IPS DF 19.7 (cell line): ENCODE measurements around the gene TP53INP2.
A peak's percentile ranks its signal among the peaks of the same experiment; 100 is the strongest.
"Not testable (repeated sequence)": the region's sequence is repeated elsewhere in the genome, so short reads cannot be mapped to it uniquely, and the experiment has no call there.

Experiments used
- DNase-seq: peaks from one replicate; pipeline ENCODE4 v3.0.0-alpha.2; 2013; ENCODE audit warnings: low read depth, low spot score

The TP53INP2 gene

DNA sequence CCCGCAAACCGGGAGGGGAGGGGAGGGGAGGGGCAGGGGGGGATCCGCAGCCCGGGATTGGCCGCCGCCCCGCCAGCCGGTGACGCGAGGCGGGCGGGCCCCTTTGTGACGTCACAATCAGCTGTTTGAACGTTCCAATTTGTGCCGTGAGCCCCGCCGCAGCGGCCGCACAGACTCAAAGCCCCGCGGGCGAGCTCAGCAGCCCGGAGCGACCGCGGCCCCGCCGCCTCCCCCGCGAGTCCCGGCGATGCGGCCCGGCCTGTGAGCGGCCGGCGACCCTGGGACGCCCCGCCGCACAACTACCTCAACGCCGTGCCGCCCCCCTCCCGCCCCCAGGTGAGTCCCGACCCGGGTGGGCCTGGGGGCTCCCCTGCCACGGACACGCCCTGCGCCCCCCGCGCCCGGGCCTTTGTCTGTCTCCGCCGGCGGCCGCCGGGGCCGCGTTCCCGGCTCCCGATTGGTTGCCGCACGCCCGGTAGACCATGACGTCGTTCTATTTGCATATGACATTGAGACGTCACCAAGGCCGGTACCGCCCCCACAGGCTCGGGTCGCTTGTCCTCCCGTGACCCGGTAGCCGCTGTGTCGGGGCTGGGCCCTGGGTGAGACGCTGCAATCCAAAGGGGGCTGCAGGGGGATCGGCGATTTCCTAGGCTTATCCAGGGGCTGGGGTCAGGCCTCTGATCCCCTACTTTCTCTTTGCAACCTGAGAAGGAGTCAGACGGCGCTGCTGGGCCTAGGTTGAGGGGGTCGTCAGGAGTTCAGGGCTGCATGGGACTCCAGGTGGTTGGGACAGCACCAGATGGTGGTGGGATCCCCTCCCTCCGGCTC, at the start of gene TP53INP2:
TSS of gene TP53INP2 (plus strand) at position 168 of the 831 bp plus-strand sequence. CDS start 4,396 bp downstream, outside the sequence.
- DNase-seq = no peak

- not testable (repeated sequence) for DNase-seq
Observed at GRCh38 chr20:34658654-34659053, 45.5 kb upstream of the TP53INP2 start.

DNA sequence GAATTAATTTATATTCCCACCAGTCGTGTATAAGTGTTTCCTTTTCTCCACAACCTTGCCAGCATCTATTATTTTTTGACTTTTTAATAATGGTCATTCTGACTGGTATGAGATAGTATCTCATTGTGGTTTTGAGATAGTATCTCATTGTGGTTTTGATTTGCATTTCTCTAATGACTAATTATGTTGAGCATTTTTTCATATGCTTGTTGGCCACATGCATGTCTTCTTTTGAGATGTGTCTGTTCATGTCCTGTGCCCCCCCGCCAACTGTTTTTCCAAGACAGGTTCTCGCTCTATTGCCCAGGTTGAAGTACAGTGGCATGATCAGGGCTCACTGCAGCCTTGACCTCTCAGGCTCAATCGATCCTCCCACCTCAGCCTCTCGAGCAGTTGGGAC, 42.3 kb upstream of the TP53INP2 start:
- DNase-seq = not testable (repeated sequence)

- DNase-seq = no peak
Observed at GRCh38 chr20:34663213-34663943, 40.8 kb upstream of the TP53INP2 start.

DNA sequence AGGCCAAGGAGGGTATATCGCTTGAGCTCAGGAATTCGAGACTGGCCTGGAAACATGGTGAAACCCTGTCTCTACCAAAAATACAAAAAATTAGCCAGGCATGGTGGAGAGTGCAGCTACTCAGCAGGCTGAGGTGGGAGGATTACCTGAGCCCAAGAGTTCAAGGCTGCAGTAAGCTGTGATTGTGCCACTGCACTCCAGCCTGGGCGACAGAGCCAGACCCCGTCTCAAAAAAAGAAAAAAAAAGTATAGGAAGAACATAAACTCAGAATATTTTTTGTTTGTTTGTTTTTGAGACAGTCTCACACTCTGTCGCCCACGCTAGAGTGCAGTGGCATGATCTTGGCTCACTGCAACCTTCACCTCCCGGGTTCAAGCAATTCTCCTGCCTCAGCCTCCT, 39.4 kb upstream of the TP53INP2 start:
- DNase-seq = not testable (repeated sequence)

DNA sequence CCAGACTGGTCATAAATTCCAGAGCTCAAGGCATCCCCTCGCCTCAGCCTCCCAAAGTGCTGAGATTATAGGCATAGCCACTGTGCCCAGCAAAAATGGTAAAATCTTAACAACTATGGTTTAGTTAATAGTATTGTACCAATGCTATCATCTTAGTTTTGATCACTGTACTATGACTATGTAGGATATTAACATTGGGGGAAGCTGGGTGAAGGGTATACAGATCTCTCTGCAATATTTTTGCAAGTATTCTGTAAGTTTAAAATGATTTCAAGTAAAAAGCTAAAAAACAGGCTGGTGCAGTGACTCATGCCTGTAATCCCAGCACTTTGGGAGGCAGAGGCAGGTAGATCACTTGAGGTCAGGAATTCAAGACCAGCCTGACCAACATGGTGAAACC, 35.0 kb upstream of the TP53INP2 start:
- no peak for DNase-seq

DNA sequence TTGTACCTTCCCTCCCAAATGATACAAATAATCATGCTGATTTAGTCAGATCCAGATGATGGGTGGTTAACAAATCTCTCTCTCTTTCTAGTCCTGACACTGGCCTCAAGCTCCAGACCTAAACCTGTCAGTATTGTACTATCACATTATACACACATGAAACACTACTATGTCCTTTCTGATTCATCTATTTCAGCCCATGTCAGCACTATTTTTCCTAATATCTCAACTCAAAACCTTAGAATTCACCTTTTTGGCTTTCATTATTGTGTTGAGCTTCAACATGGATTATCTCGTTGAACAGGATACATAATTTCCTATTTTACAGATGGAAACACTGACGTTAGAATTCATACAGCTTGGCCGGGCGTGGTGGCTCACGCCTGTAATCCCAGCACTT, 30.7 kb upstream of the TP53INP2 start:
- DNase-seq = no peak

GRCh38 chr20:34675561-34675960, 28.6 kb upstream of the TP53INP2 start:
- no peak for DNase-seq

DNA sequence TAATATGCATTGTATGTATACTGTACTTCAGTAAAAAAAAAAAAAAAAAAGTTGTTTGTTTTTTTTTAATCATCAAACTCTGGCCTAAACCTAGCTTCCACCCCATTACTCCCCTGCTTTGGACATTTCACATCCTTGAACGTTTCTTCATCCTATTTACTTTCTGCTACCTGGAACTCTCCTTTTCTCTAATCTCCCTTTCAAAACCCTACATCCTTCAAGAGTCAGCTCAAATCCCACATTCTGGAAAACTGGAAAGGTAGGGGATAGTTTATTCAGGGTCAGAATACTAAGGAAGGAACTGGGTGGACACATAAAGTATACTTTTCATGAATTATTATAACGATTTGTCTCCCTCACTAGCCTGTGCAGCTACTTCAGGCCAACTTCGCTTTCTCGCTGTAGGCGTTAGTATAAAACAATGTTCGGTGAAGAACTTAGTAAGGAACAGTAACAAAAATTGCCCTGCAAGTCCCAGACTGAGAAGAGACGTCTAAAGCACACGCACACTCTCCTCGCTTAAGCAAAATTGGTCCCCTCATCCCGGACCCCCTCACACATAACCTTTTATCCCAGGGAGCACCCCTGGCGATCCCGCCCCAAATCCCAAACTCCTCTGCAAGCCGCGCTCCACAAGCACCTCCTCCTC, 28.0 kb upstream of the TP53INP2 start:
- DNase-seq = no peak

DNA sequence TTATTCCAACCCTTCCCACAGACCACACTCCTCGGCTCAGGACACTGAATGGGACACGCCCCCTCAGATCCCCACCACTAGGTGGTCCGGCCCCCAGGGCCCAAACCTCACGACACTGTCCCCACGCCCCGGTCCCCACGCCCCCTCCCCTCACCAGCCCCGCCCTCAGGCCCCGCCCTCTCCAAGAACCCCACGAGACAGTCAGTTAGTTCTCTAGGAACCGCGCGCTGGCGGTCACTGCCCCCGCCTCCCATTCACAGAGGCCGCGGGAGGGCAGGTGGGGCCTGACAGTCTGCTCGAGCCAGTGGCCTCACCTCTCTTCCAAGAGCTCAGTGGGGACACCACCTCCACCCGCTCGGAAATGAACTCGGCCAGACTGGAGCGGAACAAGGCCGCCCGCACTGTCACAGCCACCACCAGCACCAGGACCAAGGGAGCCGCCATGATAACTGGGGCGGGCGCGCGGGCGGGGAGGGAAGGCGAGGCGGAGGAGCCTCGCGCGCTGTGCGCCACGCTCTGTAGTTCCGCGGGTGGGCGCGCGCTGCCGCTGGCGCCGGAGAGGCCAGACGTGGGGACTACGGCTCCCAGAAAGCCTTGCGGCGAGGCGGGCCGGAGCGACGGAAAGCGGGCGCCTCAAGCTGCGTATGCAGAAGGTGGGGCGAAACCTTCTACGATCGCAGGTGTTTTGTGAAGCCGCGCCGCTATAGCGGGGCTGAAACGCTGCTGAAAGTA, 27.3 kb upstream of the TP53INP2 start, which contains the start of gene PIGU:
TSS of gene PIGU (minus strand) at position 451 of the 732 bp plus-strand sequence. CDS start at position 444, 7 bp downstream.
- DNase-seq = peak; percentile 78

DNA sequence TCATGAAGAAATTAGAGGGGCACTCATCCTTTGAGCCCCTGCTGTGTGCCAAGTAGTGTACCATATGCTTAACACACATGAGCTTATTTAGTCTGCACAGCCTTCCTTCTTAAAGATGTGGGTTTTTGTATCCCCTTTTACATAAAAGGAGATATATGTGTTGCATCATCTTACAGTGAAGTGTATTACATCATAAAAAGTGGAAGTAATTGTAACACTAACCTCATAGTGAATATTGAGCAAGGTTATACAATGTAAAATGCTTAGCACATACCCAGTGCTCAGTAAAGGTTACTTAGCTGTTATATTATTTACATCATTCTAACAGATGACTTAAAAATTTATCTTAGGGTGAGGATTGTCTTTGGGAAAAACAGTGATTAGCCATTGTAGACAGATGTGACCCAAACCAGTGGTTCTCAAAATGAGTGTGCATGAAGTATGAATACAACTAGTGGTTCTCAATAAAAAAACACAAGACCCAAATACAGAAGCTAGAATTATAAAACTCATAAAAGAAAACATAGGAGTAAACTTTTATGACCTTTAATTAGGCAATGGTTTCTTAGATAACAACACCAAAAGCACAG, 23.5 kb upstream of the TP53INP2 start:
- DNase-seq = no peak

GRCh38 chr20:34683667-34684066, 20.5 kb upstream of the TP53INP2 start:
- no peak for DNase-seq

DNA sequence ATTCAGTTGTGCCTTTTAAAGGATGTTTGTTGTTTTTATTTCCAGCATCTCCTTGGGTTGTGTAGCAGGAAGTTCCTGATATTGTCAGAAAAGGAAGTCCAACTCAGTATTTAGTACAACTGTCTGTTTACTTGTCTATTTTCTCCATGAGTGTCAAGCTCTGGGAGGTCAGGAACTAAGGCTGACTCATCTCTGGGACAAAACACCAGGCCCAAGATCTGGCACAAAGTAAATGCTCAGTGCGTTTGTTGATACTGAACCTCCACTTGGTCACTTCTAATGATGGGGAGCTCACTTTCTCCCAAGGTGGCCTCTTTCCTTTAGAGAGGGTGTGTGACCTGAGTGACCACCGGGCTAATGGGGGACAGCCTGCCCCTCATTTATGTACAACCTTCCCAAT, 14.7 kb upstream of the TP53INP2 start:
- no peak for DNase-seq

GRCh38 chr20:34691838-34692237, 12.3 kb upstream of the TP53INP2 start:
- DNase-seq = no peak

DNA sequence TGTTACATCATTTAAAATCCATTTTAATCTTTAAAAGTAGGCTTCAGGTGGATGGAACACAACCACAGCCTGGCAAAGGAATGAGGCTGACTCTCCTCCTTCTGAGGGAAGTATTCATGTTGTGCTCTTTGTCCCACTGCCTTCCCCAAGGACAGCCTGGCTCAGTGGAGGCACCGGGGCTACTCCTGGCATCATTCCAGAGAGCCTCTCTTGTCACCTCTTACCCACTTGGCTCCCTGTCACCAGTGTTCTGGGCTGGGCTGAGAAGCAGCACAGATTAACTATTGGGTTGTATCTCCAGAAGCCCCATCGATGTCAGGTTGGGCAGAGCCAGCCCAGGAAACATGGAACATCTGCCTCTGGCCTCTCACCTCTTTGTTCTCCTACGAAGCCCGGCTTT, 10.7 kb upstream of the TP53INP2 start:
- DNase-seq = no peak

DNA sequence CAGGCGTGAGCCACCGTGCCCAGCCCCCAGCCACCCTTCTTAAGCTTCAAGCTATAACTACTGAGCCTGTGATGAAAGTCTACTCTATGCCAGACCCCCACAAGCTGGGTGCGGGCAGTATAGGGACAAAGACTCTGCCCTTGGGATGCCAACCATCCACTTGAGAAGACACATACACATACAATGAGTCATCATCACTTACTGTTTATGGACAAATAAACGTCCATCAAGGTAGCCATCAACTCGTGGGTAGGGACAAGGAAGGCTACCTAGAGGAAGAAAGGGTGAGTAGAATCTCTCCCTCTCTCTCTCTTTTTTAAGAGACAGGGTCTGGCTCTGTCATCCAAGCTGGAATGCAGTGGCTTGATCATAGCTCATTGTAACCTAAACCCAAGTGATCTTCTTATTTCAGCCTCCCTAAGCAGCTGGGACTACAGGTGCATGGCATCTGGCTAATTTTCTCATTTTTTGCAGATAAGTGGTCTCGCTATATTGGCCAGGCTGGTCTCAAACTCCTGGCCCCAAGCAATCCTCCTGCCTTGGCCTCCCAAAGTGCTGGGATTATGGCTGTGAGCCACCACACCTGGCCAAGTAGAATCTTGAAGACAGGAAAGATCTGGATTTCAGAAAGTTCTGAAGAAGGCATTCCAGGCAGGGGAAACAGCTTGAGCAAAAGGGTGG, 2.6 kb upstream of the TP53INP2 start:
- no peak for DNase-seq

DNA sequence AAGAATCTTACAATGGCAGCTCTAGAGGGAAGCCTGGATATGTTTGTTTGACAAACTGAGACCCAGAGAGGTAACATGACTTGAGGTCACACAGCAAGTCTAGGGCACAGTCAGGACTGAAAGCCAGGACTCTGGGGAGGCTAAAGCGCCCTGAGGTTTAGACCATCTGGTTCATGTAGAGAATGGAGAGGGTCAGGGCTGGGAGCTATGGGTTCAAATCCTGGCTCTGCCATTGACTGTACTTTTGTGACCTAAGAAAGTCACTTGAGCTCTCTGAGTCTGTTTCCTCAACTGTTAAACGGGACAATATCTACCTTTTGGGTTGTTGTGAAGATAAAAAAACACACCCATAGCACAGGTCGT, 1.1 kb upstream of the TP53INP2 start:
- DNase-seq = no peak

DNA sequence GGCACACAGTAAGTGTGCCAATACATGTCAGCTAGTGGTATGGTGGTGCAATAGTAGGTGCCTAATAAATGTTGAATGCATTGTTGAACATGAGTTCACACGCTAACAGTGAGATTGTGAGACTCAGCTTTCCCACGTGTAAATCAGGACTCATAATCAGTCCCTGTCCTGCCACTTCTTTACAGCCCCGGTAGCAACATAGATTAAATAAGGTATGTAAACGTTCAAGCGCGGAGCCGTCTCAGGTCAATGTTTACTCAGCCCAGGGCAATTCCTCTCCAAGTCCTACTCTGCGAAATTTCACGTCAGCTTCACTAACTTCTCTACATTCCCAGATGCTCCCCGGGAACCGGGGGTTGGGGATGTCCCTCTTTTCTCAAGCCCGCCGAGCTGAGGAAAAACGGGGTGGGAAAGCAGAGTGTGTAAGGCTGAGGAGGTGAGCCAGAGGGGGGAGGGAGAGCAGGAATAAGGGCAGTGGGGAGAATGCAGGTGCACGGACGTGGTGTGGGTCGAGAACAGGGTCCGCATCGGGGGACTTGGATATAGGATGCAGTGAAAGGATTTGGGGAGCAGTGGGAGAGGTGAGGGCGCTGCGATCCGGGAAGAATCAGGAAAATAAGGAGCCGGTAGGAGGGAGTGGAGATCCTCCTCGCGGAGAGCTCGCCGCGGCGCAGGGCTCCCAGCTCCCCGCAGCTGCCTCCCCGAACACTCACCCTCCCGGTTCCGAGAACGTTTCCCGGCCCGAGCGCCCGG, 544 bp upstream of the TP53INP2 start:
- DNase-seq = no peak

- DNase-seq = no peak
Observed at GRCh38 chr20:34705008-34705396, 858 bp downstream of the TP53INP2 start.
